ENCODE measurements around the gene GGTLC3.
"Not testable (repeated sequence)": the region's sequence is repeated elsewhere in the genome, so short reads cannot be mapped to it uniquely, and the experiment has no call there.

Gene GGTLC3

DNA sequence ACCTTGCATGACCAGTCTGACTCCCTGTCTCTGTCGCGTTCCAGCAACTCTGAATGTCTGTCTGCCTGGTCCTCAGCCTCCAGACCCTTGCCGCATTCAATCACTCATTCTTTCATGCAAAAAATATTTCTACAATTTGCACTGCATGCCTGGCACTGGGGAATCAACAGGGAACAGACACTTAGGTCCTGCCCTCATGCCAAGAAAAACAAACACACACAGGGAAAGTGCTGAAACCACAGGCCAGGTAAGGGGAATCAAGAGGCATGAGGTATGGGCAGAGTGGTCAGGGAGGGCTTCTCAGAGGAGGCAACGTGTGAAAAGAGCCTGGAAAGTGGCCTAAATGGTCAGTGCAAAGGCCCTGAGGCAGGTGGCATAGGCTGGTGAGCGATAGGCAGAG, at the start of gene GGTLC3:
Gene GGTLC3, minus strand, starts transcription at position 101 of the 400 bp plus-strand sequence. CDS start 264 bp downstream, outside the sequence.
- H3K9me3 ChIP-seq (ENCODE audit: insufficient read depth, low read length); H3K9ac ChIP-seq (ENCODE audit: insufficient read length, low read depth); H3K27me3 ChIP-seq (ENCODE audit: insufficient read depth, insufficient read length); H3K36me3 ChIP-seq (ENCODE audit: insufficient read depth, insufficient read length, low read length); H3K4me3 ChIP-seq (ENCODE audit: insufficient read length, low read depth); DNase-seq (ENCODE audit: low read depth, low spot score); H3K4me1 ChIP-seq (ENCODE audit: insufficient read depth, insufficient read length): not testable (repeated sequence)

DNA sequence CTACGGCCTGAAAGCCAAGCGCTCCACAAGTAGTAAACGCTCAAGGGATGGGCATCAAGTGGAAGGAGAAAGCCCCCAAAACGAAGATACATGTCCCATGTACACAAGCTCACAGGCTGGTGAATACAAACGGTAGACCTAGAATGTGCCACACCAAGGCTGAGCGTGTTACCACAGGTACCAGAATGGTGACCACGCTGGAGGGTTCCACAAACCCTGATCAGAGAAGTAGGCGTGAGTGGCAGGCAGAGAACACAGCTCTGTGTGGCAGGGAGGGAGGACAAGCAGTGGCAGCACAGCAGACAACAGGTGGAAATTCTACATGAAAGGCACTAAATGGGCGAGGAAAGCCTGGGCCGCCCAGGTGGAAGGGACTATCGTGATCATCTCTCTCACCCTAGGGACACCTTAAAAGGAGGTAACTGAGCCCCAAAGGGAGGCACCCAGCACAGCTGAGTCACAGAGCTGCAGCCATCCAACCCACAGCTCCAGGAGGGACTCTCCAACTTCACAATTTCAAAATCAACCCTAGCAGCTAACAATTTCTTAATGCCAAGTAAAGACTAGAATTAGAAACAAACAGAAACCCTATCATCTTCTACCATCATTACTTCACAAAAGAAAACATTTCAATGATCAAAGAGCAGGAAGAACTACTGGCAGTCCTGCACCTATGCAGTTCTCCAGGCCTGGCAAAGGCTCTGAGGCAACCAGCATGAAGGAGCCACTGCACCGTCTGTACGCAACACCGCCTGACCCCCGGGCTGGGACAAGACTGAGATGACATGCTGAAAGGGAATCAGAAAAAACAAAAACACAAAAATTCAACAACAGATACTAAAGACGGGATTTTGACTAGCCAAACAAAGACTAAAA, 42.4 kb upstream of the GGTLC3 start:
- not testable (repeated sequence) for H3K4me3 ChIP-seq (ENCODE audit: insufficient read length, low read depth); H3K36me3 ChIP-seq (ENCODE audit: insufficient read depth, insufficient read length, low read length); H3K27me3 ChIP-seq (ENCODE audit: insufficient read depth, insufficient read length); H3K9ac ChIP-seq (ENCODE audit: insufficient read length, low read depth); H3K9me3 ChIP-seq (ENCODE audit: insufficient read depth, low read length); H3K4me1 ChIP-seq (ENCODE audit: insufficient read depth, insufficient read length); DNase-seq (ENCODE audit: low read depth, low spot score)

- H3K27me3 ChIP-seq (ENCODE audit: insufficient read depth, insufficient read length); H3K9ac ChIP-seq (ENCODE audit: insufficient read length, low read depth); H3K4me3 ChIP-seq (ENCODE audit: insufficient read length, low read depth); H3K36me3 ChIP-seq (ENCODE audit: insufficient read depth, insufficient read length, low read length); DNase-seq (ENCODE audit: low read depth, low spot score); H3K9me3 ChIP-seq (ENCODE audit: insufficient read depth, low read length); H3K4me1 ChIP-seq (ENCODE audit: insufficient read depth, insufficient read length): not testable (repeated sequence)
Observed at GRCh38 chr22:18558939-18559338, 41.0 kb upstream of the GGTLC3 start.

DNA sequence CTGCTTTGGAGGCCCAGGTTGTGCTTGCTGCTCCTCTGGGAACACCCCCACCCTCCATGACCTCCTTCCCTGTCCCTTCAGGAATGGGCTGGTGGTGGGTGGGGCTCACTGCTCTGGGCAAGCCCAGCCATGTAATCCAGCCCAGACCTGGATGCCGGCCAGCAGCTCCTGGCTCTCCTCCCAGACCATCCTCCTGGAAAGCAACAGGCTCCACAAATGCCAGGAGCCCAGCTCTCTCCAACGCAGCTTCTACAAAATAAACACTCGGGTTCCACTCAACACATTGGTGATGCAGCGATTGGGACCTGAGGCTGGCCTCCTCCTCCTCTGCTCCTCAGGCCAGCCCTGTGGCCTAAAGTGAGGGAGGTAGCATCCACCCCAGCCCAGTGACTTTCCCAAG, 40.6 kb upstream of the GGTLC3 start:
- H3K27me3 ChIP-seq (ENCODE audit: insufficient read depth, insufficient read length); H3K4me1 ChIP-seq (ENCODE audit: insufficient read depth, insufficient read length); H3K36me3 ChIP-seq (ENCODE audit: insufficient read depth, insufficient read length, low read length); DNase-seq (ENCODE audit: low read depth, low spot score); H3K4me3 ChIP-seq (ENCODE audit: insufficient read length, low read depth); H3K9ac ChIP-seq (ENCODE audit: insufficient read length, low read depth); H3K9me3 ChIP-seq (ENCODE audit: insufficient read depth, low read length): not testable (repeated sequence)

DNA sequence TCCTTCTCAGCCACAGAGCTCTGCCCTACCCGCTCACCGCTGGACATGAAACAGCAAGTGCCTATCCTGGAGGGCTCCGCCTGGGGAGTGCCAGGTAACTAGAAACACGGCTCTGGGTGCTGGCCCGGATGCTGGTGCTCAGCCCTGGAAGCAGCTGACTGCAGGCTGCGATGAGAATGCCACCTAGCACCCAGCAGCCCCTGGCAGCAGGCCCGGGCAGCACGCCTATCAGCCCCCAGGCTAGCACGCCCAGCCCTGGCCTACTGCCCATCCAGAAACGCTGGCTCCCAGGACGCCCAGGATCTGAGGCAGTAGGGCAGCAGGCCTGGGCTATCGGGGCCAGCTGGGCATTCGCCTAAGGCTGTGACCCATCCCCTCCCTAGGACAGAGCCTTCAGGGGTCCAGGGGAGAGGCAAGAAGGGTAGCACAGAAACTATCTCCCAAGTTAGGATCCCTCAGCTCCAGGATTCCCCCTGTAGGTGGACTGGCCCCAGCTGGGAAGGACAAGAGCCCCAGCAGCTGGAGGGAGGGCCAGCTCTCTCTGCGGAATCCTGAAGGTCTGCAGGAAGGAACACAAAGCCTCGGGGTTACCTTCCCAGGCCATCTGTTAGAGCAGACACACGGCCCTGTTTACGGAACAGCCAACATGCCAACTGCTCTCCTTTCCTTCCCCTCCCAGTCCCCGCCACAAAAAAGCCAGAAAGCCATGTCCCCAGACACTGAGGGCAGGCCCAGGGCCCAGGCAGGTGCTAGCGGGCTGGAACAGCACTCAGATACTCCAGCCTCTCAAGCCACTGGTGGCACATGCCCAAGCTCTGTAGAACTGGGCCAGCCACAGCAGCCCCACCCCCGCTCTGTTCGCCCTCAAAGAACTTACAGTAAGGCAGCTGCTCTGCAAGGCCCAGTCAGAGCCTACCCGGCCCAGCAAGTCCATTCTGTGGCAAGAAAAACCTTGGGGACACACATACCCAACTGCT, 36.6 kb upstream of the GGTLC3 start:
- DNase-seq (ENCODE audit: low read depth, low spot score); H3K9ac ChIP-seq (ENCODE audit: insufficient read length, low read depth); H3K4me3 ChIP-seq (ENCODE audit: insufficient read length, low read depth); H3K36me3 ChIP-seq (ENCODE audit: insufficient read depth, insufficient read length, low read length); H3K4me1 ChIP-seq (ENCODE audit: insufficient read depth, insufficient read length); H3K27me3 ChIP-seq (ENCODE audit: insufficient read depth, insufficient read length); H3K9me3 ChIP-seq (ENCODE audit: insufficient read depth, low read length): not testable (repeated sequence)

- not testable (repeated sequence) for H3K36me3 ChIP-seq (ENCODE audit: insufficient read depth, insufficient read length, low read length); H3K9me3 ChIP-seq (ENCODE audit: insufficient read depth, low read length); H3K27me3 ChIP-seq (ENCODE audit: insufficient read depth, insufficient read length); H3K9ac ChIP-seq (ENCODE audit: insufficient read length, low read depth); H3K4me1 ChIP-seq (ENCODE audit: insufficient read depth, insufficient read length); H3K4me3 ChIP-seq (ENCODE audit: insufficient read length, low read depth); DNase-seq (ENCODE audit: low read depth, low spot score)
Observed at GRCh38 chr22:18552839-18553597, 35.1 kb upstream of the GGTLC3 start.

GRCh38 chr22:18551046-18551445, 33.1 kb upstream of the GGTLC3 start:
- H3K4me1 ChIP-seq (ENCODE audit: insufficient read depth, insufficient read length); H3K36me3 ChIP-seq (ENCODE audit: insufficient read depth, insufficient read length, low read length); H3K9me3 ChIP-seq (ENCODE audit: insufficient read depth, low read length); H3K27me3 ChIP-seq (ENCODE audit: insufficient read depth, insufficient read length); H3K9ac ChIP-seq (ENCODE audit: insufficient read length, low read depth); H3K4me3 ChIP-seq (ENCODE audit: insufficient read length, low read depth); DNase-seq (ENCODE audit: low read depth, low spot score): not testable (repeated sequence)

DNA sequence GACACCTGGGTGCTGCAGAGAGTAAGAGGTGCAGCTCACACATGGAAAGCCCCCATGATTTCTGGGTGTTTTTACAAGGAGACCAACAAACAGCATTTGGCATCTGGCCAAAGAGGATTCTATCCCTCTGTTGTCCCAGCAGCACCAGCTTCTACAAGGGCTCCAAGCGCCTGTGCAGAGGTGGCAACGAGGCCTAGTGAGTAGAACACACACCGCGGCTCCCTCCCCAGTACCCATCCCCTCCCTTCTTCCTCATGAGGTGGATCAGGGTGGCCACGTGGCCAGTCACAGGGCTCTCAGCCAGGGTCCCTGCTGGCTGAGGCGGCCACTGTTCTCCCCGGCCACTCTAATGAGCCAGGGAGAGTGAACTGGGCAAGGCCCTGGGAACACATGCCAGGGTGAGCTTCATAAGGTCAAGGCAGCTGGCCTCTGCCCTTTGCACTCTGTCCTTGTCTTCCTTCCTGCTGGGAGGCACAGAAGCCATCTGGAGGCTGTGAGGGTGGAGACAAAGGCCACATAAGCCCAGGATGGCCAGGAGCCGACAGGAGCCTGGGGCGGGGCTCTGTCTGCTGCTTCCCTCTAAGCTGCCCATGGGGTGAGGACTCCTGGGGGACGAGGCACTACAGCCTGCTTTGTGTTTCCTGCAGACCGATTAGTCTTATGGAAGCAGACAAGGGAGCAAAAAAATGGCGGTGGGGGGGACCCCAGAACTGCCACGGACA, 31.7 kb upstream of the GGTLC3 start:
- DNase-seq (ENCODE audit: low read depth, low spot score); H3K36me3 ChIP-seq (ENCODE audit: insufficient read depth, insufficient read length, low read length); H3K9ac ChIP-seq (ENCODE audit: insufficient read length, low read depth); H3K27me3 ChIP-seq (ENCODE audit: insufficient read depth, insufficient read length); H3K9me3 ChIP-seq (ENCODE audit: insufficient read depth, low read length); H3K4me3 ChIP-seq (ENCODE audit: insufficient read length, low read depth); H3K4me1 ChIP-seq (ENCODE audit: insufficient read depth, insufficient read length): not testable (repeated sequence)

DNA sequence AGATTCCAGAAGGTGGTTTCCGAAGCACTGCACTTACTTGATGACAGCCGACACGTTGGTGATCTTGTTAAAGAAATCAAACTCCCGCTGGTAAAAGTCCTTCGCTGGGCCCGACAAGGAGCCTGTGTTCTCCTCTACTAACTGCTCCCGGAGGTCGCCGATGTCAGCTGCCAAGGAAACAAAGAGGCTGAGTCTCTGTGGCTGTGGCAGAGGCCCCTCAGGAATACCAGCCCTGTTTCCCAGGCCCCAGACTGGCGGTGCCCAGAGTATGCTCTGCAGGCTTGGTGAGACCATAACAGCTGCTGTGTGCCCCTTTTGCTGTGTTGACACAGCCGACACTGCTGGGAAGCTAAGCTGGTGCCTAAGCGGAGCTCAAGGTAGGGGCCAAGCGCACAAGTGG, 26.7 kb upstream of the GGTLC3 start:
- H3K9me3 ChIP-seq (ENCODE audit: insufficient read depth, low read length); DNase-seq (ENCODE audit: low read depth, low spot score); H3K9ac ChIP-seq (ENCODE audit: insufficient read length, low read depth); H3K36me3 ChIP-seq (ENCODE audit: insufficient read depth, insufficient read length, low read length); H3K4me3 ChIP-seq (ENCODE audit: insufficient read length, low read depth); H3K27me3 ChIP-seq (ENCODE audit: insufficient read depth, insufficient read length); H3K4me1 ChIP-seq (ENCODE audit: insufficient read depth, insufficient read length): not testable (repeated sequence)

- H3K36me3 ChIP-seq (ENCODE audit: insufficient read depth, insufficient read length, low read length); H3K4me3 ChIP-seq (ENCODE audit: insufficient read length, low read depth); H3K9ac ChIP-seq (ENCODE audit: insufficient read length, low read depth); DNase-seq (ENCODE audit: low read depth, low spot score); H3K27me3 ChIP-seq (ENCODE audit: insufficient read depth, insufficient read length); H3K4me1 ChIP-seq (ENCODE audit: insufficient read depth, insufficient read length); H3K9me3 ChIP-seq (ENCODE audit: insufficient read depth, low read length): not testable (repeated sequence)
Observed at GRCh38 chr22:18543400-18543799, 25.4 kb upstream of the GGTLC3 start.

GRCh38 chr22:18539994-18540393, 22.0 kb upstream of the GGTLC3 start:
- not testable (repeated sequence) for DNase-seq (ENCODE audit: low read depth, low spot score); H3K9ac ChIP-seq (ENCODE audit: insufficient read length, low read depth); H3K4me1 ChIP-seq (ENCODE audit: insufficient read depth, insufficient read length); H3K9me3 ChIP-seq (ENCODE audit: insufficient read depth, low read length); H3K27me3 ChIP-seq (ENCODE audit: insufficient read depth, insufficient read length); H3K36me3 ChIP-seq (ENCODE audit: insufficient read depth, insufficient read length, low read length); H3K4me3 ChIP-seq (ENCODE audit: insufficient read length, low read depth)
